Measurements from ENCODE around the gene PHACTR4.

DNA sequence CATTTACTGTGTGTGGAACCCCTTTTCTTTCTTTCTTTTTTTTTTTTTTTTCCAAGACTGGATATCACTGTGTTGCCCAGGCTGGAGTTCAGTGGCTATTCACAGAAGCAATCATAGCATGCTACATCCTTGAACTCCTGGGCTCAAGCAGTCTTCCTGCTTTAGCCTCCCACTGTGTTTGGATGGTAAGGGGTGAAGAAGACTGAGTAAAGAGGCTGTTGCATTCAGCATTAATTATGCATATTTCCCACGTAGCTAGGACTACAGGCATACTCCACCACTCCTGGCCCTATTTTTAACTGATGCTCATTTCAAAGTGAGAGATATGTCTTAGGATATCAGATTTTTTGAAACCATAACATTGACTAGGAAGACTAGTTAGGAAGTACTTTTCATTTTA, 39.5 kb downstream of the PHACTR4 start:
- TF ChIP-seq, protein P1, sequence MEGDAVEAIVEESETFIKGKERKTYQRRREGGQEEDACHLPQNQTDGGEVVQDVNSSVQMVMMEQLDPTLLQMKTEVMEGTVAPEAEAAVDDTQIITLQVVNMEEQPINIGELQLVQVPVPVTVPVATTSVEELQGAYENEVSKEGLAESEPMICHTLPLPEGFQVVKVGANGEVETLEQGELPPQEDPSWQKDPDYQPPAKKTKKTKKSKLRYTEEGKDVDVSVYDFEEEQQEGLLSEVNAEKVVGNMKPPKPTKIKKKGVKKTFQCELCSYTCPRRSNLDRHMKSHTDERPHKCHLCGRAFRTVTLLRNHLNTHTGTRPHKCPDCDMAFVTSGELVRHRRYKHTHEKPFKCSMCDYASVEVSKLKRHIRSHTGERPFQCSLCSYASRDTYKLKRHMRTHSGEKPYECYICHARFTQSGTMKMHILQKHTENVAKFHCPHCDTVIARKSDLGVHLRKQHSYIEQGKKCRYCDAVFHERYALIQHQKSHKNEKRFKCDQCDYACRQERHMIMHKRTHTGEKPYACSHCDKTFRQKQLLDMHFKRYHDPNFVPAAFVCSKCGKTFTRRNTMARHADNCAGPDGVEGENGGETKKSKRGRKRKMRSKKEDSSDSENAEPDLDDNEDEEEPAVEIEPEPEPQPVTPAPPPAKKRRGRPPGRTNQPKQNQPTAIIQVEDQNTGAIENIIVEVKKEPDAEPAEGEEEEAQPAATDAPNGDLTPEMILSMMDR (IDR thresholded peaks at IDR 0.05), result no peak
- TF ChIP-seq POLR2A (IDR thresholded peaks at IDR 0.05), result no peak
